Skeletal muscle cell (primary cell): Measurements from ENCODE around the gene TRIM25.

ENCODE experiments used
- DNase-seq: peaks from one replicate; pipeline ENCODE4 v3.0.0-alpha.2; 2010; ENCODE audit warnings: low read depth
- H3K4me3 ChIP-seq: 2 replicates; pipeline ENCODE4 v1.5.1; 2011; ENCODE audit warnings: low read depth, mild to moderate bottlenecking, control low read depth, low read length, moderate library complexity

The TRIM25 gene

DNA sequence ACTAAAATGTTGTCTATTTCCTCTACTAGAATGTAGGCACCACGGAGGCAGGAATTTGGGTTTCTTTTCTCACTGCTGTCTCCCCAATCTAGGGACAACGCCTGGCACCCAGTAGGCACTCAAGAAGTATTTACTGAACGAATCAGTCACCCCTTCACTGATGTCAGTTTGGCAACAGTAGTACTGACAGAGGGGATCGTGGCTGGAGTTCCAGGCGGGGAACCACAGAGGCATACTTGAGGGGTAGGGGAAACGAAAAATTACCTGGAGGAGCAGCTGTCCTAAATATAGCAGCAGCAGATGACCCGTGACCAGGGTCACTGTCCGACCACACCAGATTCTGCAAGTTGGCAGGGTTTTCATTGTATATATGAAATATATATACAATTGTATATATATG lies 33.3 kb downstream of the TRIM25 start:
- DNase-seq, result no peak
- H3K4me3 ChIP-seq, result no peak overlapping the region

DNA sequence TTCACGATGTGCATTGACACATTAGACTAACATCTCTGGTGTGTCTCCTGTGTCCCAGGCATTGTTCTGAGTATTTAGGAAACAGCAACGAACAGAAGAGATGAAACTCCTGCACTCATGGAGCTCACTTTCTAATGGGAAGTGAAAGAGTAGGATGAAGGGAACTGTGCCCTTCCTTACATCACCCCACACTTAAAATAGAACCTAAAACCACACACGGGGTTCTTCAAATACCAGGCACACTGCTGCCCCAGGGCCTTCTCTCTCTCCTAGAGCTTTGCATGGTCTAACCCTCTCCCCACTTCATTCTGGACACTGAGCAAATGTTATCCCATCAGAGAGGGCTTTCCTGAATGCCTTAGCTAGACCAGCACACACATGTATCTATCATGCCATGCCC lies 33.7 kb downstream of the TRIM25 start:
- DNase-seq, result no peak
- no peak overlapping the region for H3K4me3 ChIP-seq

DNA sequence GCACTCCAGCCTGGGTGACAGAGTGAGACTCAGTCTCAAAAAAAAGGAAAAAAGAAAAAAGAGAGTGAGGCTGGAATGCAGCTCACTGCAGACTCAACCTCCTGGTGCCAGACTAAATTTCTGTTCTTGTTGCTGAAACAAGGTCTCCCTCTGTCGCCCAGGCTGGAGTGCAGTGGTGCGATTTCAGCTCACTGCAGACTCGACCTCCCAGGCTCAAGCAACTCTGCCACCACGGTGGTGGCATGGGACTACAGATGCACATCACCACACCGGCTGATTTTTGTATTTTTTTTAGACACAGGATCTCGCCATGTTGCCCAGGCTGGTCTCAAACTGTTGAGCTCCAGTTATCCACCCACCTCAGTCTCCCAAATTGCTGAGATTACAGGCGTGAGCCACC lies 34.6 kb downstream of the TRIM25 start:
- DNase-seq, result no peak
- H3K4me3 ChIP-seq, result no peak overlapping the region

DNA sequence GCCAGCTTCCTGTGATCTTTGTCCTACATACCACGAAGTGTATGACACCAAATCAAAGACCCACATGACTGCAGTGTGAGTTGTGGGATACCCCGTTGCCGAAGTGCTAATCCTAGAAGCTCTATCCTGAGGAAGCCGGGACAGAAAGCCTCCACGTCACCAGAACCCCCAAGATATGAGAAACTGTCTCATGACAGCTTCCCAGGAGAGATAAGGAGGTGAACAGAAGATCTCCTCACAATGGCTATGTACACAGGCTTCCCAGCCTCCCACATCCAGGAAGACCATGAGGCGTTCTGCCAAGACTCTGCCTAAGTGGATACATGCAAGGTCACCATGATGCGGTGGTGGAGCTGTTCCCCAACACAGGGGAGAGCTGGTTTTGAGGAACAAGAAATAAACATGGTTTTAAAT lies 37.1 kb downstream of the TRIM25 start:
- DNase-seq, result no peak

DNA sequence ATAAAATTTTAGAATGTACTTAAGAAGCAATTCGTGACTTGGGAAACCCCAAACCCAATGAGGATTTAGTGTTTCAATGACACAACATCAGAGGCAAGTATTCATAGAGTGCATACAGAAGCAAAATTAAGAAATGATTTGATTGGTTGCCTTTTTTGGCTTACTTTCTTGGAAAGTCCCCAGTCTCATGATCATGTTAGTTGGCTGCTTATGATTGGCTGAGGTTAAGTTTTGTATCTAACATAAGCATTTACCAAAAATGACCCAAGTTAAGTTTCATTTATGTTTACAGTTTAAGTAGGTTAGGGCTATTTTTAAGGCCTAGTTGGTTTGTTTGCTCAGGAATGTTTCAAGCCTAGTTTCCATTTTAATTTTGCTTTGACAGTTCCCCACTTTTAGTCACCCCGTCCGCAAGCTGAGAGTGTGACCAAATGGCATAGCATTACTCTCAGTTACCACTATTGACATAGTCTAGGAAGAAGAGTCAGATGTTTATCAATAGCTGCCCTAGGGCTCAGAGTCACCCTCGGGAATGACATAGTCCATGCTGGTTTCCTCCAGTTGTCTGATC lies 43.7 kb downstream of the TRIM25 start:
- no peak overlapping the region for H3K4me3 ChIP-seq
- DNase-seq, result no peak

More for the DNA sequence above, 37.1 kb downstream of the TRIM25 start:
- H3K4me3 ChIP-seq, result no peak overlapping the region

DNA sequence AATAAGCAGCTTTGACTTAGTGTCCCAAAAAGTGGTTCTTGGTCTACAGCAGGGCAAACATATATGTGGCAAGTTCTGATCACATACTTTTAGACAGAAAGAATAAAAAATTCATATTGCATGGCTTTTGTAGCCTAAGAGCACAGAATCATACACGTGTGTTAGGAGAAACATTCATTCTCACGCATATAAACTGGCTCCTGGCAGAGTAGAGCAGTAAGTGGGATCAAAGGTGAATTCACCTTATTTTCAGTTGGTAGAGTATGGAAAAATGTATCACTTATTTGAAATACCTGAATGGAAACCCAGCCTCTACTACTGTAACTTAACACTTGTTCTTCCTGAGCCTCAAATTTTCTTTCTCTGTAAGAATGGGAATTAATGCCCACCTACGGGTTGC lies 45.1 kb downstream of the TRIM25 start:
- DNase-seq, result no peak
- H3K4me3 ChIP-seq, result no peak overlapping the region

DNA sequence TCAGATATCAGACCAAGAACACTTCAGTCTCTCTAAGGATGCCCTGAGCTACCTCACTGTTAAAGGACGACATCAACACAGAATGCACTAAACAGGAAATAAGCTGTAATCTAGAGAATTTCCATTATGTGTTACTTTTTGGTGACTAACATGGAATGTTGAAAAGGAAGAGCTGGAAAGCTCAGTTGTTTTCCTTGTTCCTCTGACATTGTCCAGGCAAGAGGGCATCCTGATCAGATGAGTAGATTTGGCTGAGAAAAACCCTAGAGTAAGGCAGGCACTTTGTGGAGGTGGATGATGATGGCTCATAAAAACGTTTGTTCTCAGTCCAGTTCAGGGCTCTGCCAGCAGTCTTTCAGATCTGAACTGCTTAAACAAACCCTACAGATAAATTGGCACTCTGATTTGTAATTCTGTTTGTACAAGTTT lies 45.9 kb downstream of the TRIM25 start:
- peak; percentile 13 for DNase-seq
- no peak overlapping the region for H3K4me3 ChIP-seq

DNA sequence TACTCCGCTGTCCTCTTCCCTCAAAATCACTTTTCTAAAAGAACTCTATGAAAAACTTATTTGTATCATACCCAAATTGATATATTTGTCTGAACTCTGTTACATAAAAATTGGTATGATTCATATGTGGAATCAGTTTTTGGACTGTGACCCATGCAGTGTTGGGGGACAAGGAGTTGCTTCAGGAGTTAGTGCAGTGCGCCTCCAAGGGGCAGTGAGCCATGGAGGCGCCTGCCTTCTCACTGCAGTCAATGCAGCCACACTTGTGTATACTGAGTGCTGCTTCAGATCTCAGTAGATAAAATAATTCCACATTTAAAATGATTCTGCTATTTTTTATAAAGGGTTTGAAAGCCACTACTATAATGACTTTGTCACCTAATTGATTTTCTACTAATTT lies 47.4 kb downstream of the TRIM25 start:
- no peak overlapping the region for H3K4me3 ChIP-seq
- DNase-seq, result no peak

DNA sequence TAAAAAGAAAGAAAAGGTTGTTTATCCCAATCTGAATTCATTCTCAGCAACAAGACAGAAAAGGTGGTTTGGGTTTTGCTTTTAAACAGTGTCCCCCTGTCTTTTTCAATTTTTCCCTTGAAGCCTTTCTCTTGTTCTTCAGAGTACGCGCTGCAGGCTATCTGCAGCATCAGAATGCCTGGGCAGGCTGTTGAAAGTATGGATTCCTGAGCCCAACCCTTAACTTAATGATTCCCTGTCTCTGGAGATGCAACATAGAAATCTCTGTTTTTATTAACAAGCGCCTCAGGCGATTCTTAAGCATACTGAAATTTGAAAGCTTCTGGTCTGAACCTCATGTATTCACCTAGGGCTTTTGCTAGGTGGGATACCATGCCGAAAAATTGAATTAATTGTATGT lies 47.8 kb downstream of the TRIM25 start:
- DNase-seq, result no peak
- H3K4me3 ChIP-seq, result no peak overlapping the region

DNA sequence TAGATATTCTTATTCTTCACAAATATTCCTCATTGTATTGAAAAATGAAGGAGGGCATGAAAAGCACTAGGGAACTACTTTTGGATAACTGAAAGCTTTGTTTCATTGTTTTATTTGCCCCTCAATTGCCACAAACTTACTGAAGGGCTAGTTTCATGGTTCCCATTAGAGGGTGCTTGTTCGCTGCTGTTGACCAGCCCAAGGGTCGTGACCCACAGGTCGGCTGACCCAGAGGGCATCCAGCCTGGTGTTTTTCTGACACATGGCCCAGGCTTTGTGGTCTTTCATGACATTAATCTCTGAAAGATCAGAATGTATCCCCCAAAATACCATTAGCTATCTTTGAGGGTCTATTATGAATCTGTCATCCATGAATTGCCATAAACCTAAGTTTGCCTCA lies 49.9 kb downstream of the TRIM25 start:
- no peak for DNase-seq
- no peak overlapping the region for H3K4me3 ChIP-seq

DNA sequence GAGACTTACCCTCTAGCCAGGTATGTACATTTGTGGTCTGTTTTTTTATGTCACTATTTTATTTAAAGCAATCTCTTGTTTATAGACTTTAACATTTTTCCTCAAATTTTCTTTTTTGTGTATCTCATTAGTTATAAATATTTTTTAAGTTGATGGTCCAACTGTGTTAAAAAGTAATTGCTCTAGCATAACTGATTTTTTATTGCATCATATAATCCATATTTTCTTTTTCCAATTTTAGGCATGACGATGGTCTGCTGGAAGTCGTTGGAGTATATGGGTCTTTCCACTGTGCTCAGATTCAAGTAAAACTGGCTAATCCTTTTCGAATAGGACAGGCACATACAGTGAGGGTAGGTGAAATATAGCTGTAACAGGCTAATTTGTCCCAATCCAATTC lies 52.0 kb downstream of the TRIM25 start:
- no peak for DNase-seq
- H3K4me3 ChIP-seq, result no peak overlapping the region

DNA sequence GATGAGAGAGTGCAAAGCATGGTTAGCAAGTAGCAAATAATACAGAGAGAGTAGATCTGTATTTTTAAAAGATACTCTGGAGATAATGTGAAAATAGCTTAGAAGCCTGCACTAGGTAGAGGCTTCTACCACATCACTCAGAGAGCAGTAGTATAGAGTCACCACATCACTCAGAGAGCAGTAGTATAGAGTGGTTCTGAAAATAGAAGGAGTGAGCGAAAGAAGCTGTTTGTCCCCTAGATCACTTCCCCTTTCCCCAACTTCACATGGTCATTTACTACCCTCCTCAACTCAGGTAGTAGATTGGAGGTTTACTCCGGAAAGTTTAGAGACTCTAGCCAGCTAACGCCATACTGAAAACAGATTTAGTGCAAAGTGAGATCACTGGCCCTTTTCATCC lies 62.8 kb downstream of the TRIM25 start:
- no peak overlapping the region for H3K4me3 ChIP-seq
- DNase-seq, result no peak

DNA sequence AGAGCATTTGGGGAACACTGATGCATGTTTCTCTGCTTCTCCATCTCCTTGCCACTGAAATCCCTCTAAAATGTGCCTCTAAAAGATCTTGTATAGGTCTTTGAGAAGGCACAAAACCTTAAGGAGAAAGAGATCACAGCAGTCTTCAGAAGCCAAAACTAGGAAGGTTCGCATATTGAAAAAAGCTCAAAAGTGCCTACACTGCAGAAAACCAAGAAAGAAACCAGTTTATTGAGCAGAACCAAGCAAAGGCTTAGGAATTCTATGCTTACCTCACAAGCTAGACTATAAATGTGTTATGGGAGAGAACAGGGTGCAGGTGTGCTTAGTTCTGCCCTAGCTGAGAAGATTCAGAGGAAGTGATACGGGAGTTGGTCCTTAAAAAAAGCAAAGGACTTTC lies 63.3 kb downstream of the TRIM25 start:
- no peak overlapping the region for H3K4me3 ChIP-seq
- no peak for DNase-seq

DNA sequence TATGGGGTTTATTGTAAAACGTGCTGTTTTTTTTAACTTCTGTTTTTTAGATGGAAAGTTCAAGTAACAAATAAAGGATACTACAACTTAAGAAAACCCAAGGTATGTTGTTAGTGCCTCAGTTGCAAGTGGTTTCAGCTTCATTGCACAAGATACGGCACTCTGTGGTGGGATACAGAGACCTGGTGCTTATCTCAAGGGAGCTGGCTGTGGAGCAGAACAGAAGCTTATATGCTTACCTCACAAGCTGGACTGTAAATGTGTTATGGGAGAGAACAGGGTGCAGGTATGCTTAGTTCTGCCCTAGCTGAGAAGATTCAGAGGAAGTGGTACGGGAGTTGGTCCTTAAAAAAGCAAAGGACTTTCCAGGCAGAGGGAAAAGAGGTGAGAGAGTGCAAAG lies 64.7 kb downstream of the TRIM25 start:
- DNase-seq, result no peak

DNA sequence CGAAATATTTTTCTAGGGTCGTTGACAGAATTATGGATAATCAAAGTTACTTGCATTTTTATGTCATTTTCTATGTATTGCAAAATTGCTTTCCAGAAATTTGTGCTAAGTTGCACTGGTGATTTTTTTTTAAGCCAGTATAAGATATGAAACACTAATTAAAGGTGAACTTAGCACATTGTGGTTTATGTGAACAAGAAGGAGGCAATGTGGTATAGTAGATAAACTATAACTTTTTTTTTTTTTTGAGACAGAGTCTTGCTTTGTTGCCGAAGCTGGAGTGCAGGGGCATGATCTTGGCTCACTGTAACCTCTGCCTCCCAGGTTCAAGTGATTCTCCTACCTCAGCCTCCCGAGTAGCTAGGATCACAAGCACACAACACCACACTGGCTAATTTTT lies 66.7 kb downstream of the TRIM25 start:
- DNase-seq, result no peak
- H3K4me3 ChIP-seq, result no peak overlapping the region

More for the DNA sequence above, 64.7 kb downstream of the TRIM25 start:
- H3K4me3 ChIP-seq, result no peak overlapping the region

DNA sequence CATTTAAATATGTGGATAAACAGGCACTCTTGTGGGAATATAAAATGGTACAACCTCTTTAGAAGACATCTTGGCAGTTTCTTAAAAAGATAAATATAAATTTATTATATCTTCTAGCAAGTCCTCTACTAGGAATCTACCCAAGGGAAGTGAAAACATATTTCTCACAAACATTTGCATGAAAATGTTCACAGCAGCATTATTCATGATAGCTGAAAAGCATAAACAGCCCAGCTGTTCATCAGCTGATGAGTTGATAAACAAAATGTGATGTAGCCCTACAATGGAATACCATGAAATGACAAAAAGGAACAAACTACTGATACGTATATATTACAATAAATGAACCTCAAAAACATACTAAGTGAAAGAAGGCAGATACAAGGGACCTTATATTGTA lies 67.9 kb downstream of the TRIM25 start:
- no peak for DNase-seq

DNA sequence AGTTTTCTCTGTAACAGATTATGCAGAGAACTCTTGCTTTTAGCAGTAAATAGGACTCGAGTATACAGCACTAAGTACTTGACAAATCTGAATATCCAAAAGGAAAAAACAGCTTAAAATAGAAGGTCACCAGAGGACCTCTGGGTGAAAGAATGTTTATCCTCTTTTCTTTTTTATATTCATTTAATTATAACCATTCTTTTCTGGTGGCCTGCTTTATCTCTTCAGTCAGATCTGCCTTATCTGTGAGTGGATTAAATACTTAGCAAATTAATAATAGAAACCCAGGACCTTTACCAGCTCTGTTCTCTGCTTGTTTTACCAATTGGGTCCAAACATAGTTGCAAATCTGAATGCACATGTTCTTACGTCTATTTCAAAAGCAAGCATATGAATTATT lies 71.3 kb downstream of the TRIM25 start:
- no peak for DNase-seq
- no peak overlapping the region for H3K4me3 ChIP-seq

More for the DNA sequence above, 67.9 kb downstream of the TRIM25 start:
- H3K4me3 ChIP-seq, result no peak overlapping the region

DNA sequence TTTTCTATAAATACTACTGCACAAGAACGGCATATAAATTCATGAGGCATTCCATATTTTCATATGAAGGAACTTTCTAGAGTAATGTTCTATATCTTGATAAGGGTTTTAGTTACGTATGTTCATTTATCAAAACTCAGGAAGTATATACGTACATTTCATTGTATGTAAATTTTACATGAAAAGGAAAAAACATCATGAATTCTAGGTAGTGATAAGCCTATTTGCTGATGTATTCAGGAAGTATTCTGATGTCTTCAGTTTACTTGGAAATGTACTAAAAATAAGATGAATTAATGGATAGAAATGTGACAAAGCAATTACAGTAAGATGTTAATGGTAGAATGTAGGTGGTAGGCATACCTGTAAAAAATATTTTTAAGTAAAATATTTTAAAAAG lies 75.2 kb downstream of the TRIM25 start:
- no peak for DNase-seq
- no peak overlapping the region for H3K4me3 ChIP-seq
